ENCODE data around the gene GALNT12. TPM values are rescaled to one million over a fixed set of nuclear protein-coding genes. Genes with fewer than 3 reads are reported as not detected.
A peak's percentile ranks its signal among the peaks of the same experiment; 100 is the strongest.

GALNT12 gene
- total and polyA plus RNA-seq, 3 experiments from 2014 or later: 4.7 to 5.2 (median 4.9) TPM

- ChIA-PET CTCF (no interaction called here), POLR2A (no interaction called here)
- Histone ChIP-seq H3K4me3 (ENCODE audit: low read length) (no peak overlapping the region), H3K27me3 (ENCODE audit: insufficient read depth, low read length, poor library complexity, severe bottlenecking) (no peaks in the 10 kb centered on the region), H3K4me1 (ENCODE audit: insufficient read depth, low read length) (no peaks in the 10 kb centered on the region), H3K27ac (ENCODE audit: low read depth, low read length) (no peak overlapping the region), H3K9me3 (ENCODE audit: low read length) (no peaks in the 10 kb centered on the region), H3K36me3 (ENCODE audit: insufficient read depth, low read length) (peaks cover 7% of the 10 kb centered on the region)
- Mint-ChIP-seq H3K27me3 (no peaks in the 10 kb centered on the region), H3K36me3 (peaks cover 26 to 78% (median 47%) of the 10 kb centered on the region in 3 donors), H3K4me1 (no peaks in the 10 kb centered on the region), H3K4me3 (no peak overlapping the region), H3K9me3 (peaks cover 0 to 2% (median 0%) of the 10 kb centered on the region in 5 donors), H3K27ac (no peak overlapping the region)
- no peak for DNase-seq
Measured at GRCh38 chr9:98768344-98768743, 39.1 kb upstream of the GALNT12 start.

GRCh38 chr9:98770717-98771116 lies 36.8 kb upstream of the GALNT12 start:
- Mint-ChIP-seq H3K4me3 (no peak overlapping the region), H3K36me3 (peaks cover 21 to 69% (median 26%) of the 10 kb centered on the region in 3 donors), H3K9me3 (peaks cover 0 to 2% (median 0%) of the 10 kb centered on the region in 5 donors), H3K27me3 (no peaks in the 10 kb centered on the region), H3K4me1 (no peaks in the 10 kb centered on the region), H3K27ac (no peak overlapping the region)
- POLR2A ChIA-PET: no interaction called here
- H3K36me3 ChIP-seq (ENCODE audit: insufficient read depth, low read length): peaks cover 7% of the 10 kb centered on the region
- no peak overlapping the region for H3K4me3 ChIP-seq (ENCODE audit: low read length)
- DNase-seq: no peak
- H3K4me1 ChIP-seq (ENCODE audit: insufficient read depth, low read length): no peaks in the 10 kb centered on the region
- H3K9me3 ChIP-seq (ENCODE audit: low read length): no peaks in the 10 kb centered on the region
- no peak overlapping the region for H3K27ac ChIP-seq (ENCODE audit: low read depth, low read length)
- H3K27me3 ChIP-seq (ENCODE audit: insufficient read depth, low read length, poor library complexity, severe bottlenecking): no peaks in the 10 kb centered on the region
- CTCF ChIA-PET: no interaction called here

GRCh38 chr9:98771209-98771874 lies 36.1 kb upstream of the GALNT12 start:
- no peak for DNase-seq
- CTCF ChIA-PET: no interaction called here

GRCh38 chr9:98772364-98773155 lies 34.9 kb upstream of the GALNT12 start:
- CTCF ChIA-PET: interaction anchor here (2.9 kb wide), 1 partner anchor 18 kb away, joined by 7 read pairs; no protein-coding TSS in a partner anchor

More at GRCh38 chr9:98771209-98771874, 36.1 kb upstream of the GALNT12 start:
- Mint-ChIP-seq H3K36me3 (peaks cover 22 to 68% (median 23%) of the 10 kb centered on the region in 3 donors), H3K4me3 (no peak overlapping the region), H3K27ac (no peak overlapping the region), H3K4me1 (no peaks in the 10 kb centered on the region), H3K27me3 (no peaks in the 10 kb centered on the region), H3K9me3 (peaks cover 0 to 2% (median 0%) of the 10 kb centered on the region in 5 donors)
- no peaks in the 10 kb centered on the region for H3K27me3 ChIP-seq (ENCODE audit: insufficient read depth, low read length, poor library complexity, severe bottlenecking)
- no peak overlapping the region for H3K27ac ChIP-seq (ENCODE audit: low read depth, low read length)
- peaks cover 7% of the 10 kb centered on the region for H3K36me3 ChIP-seq (ENCODE audit: insufficient read depth, low read length)
- no peak overlapping the region for H3K4me3 ChIP-seq (ENCODE audit: low read length)
- no peaks in the 10 kb centered on the region for H3K9me3 ChIP-seq (ENCODE audit: low read length)
- POLR2A ChIA-PET: no interaction called here
- H3K4me1 ChIP-seq (ENCODE audit: insufficient read depth, low read length): no peaks in the 10 kb centered on the region

GRCh38 chr9:98773721-98774120 lies 33.7 kb upstream of the GALNT12 start:
- Mint-ChIP-seq H3K4me1 (no peaks in the 10 kb centered on the region), H3K4me3 (no peak overlapping the region), H3K27ac (no peak overlapping the region), H3K27me3 (no peaks in the 10 kb centered on the region), H3K36me3 (peaks cover 18 to 57% (median 20%) of the 10 kb centered on the region in 3 donors), H3K9me3 (peaks cover 0 to 2% (median 0%) of the 10 kb centered on the region in 5 donors)
- Histone ChIP-seq H3K4me1 (ENCODE audit: insufficient read depth, low read length) (no peaks in the 10 kb centered on the region), H3K27me3 (ENCODE audit: insufficient read depth, low read length, poor library complexity, severe bottlenecking) (no peaks in the 10 kb centered on the region), H3K27ac (ENCODE audit: low read depth, low read length) (no peak overlapping the region), H3K4me3 (ENCODE audit: low read length) (no peak overlapping the region), H3K36me3 (ENCODE audit: insufficient read depth, low read length) (peaks cover 7% of the 10 kb centered on the region), H3K9me3 (ENCODE audit: low read length) (no peaks in the 10 kb centered on the region)
- CTCF ChIA-PET: interaction anchor here (2.9 kb wide), 1 partner anchor 17 kb away, joined by 7 read pairs; no protein-coding TSS in a partner anchor
- POLR2A ChIA-PET: interaction anchor here (0.6 kb wide), 1 partner anchor 318 kb away, joined by 6 read pairs; no protein-coding TSS in a partner anchor
- DNase-seq: no peak

More at GRCh38 chr9:98772364-98773155, 34.9 kb upstream of the GALNT12 start:
- Histone ChIP-seq H3K27me3 (ENCODE audit: insufficient read depth, low read length, poor library complexity, severe bottlenecking) (no peaks in the 10 kb centered on the region), H3K27ac (ENCODE audit: low read depth, low read length) (no peak overlapping the region), H3K9me3 (ENCODE audit: low read length) (no peaks in the 10 kb centered on the region), H3K4me3 (ENCODE audit: low read length) (no peak overlapping the region), H3K4me1 (ENCODE audit: insufficient read depth, low read length) (no peaks in the 10 kb centered on the region), H3K36me3 (ENCODE audit: insufficient read depth, low read length) (peaks cover 7% of the 10 kb centered on the region)
- peaks cover 18 to 62% (median 20%) of the 10 kb centered on the region in 3 donors for H3K36me3 Mint-ChIP-seq
- no peaks in the 10 kb centered on the region for H3K4me1 Mint-ChIP-seq
- no peak overlapping the region for H3K4me3 Mint-ChIP-seq
- peaks cover 0 to 2% (median 0%) of the 10 kb centered on the region in 5 donors for H3K9me3 Mint-ChIP-seq
- H3K27me3 Mint-ChIP-seq: no peaks in the 10 kb centered on the region
- DNase-seq: no peak
- no peak overlapping the region for H3K27ac Mint-ChIP-seq
- POLR2A ChIA-PET: no interaction called here

- ChIA-PET CTCF (interaction anchor here (0.8 to 2.9 kb wide), 4 partner anchors 8 to 459 kb away, joined by 3 to 7 read pairs (median 4); no protein-coding TSS in a partner anchor), POLR2A (no interaction called here)
- Mint-ChIP-seq H3K4me1 (no peaks in the 10 kb centered on the region), H3K27me3 (no peaks in the 10 kb centered on the region), H3K36me3 (peaks cover 15 to 52% (median 21%) of the 10 kb centered on the region in 3 donors), H3K9me3 (peaks cover 0 to 2% (median 0%) of the 10 kb centered on the region in 5 donors), H3K4me3 (no peak overlapping the region), H3K27ac (no peak overlapping the region)
- Histone ChIP-seq H3K27ac (ENCODE audit: low read depth, low read length) (no peak overlapping the region), H3K36me3 (ENCODE audit: insufficient read depth, low read length) (peaks cover 7% of the 10 kb centered on the region), H3K27me3 (ENCODE audit: insufficient read depth, low read length, poor library complexity, severe bottlenecking) (no peaks in the 10 kb centered on the region), H3K4me1 (ENCODE audit: insufficient read depth, low read length) (no peaks in the 10 kb centered on the region), H3K9me3 (ENCODE audit: low read length) (no peaks in the 10 kb centered on the region), H3K4me3 (ENCODE audit: low read length) (no peak overlapping the region)
- peak in 1 of 5 donors; percentile 13 for DNase-seq
Measured at GRCh38 chr9:98774746-98775145, 32.7 kb upstream of the GALNT12 start.

- peaks cover 10 to 43% (median 14%) of the 10 kb centered on the region in 3 donors for H3K36me3 Mint-ChIP-seq
- H3K27ac Mint-ChIP-seq: no peak overlapping the region
- H3K4me3 ChIP-seq (ENCODE audit: low read length): no peak overlapping the region
- no peaks in the 10 kb centered on the region for H3K27me3 ChIP-seq (ENCODE audit: insufficient read depth, low read length, poor library complexity, severe bottlenecking)
- ChIA-PET POLR2A (no interaction called here), CTCF (interaction anchor here (0.7 to 1.5 kb wide), 7 partner anchors 9 to 26 kb away, joined by 3 to 5 read pairs (median 3); no protein-coding TSS in a partner anchor)
- no peaks in the 10 kb centered on the region for H3K27me3 Mint-ChIP-seq
- peaks cover 0 to 2% (median 0%) of the 10 kb centered on the region in 5 donors for H3K9me3 Mint-ChIP-seq
- H3K4me1 ChIP-seq (ENCODE audit: insufficient read depth, low read length): no peaks in the 10 kb centered on the region
- peaks cover 5% of the 10 kb centered on the region for H3K36me3 ChIP-seq (ENCODE audit: insufficient read depth, low read length)
- no peak overlapping the region for H3K27ac ChIP-seq (ENCODE audit: low read depth, low read length)
- H3K4me1 Mint-ChIP-seq: no peaks in the 10 kb centered on the region
- H3K9me3 ChIP-seq (ENCODE audit: low read length): no peaks in the 10 kb centered on the region
- peak in 2 of 5 donors; percentile 12 to 27 for DNase-seq
- no peak overlapping the region for H3K4me3 Mint-ChIP-seq
Measured at GRCh38 chr9:98775831-98776441, 31.5 kb upstream of the GALNT12 start.

Data from CD8-positive, alpha-beta memory T cell (primary cell).